ENCODE measurements around the gene MPO. TPM values are rescaled to one million over a fixed set of nuclear protein-coding genes. Genes with fewer than 3 reads are reported as not detected.

The MPO gene
- total RNA-seq, 1 experiment from 2014 or later, result not detected

GRCh38 chr17:58227733-58228132 is 53.0 kb downstream of the MPO start:
- Histone ChIP-seq H3K23ac (ENCODE audit: insufficient read length, low read depth, low read length) (no peak overlapping the region), H2BK12ac (ENCODE audit: insufficient read length, low read depth, low read length) (no peak overlapping the region), H4K20me1 (ENCODE audit: control insufficient read depth, insufficient read depth, insufficient read length) (no peaks in the 10 kb centered on the region), H2AK5ac (ENCODE audit: insufficient read length, low read length) (no peak overlapping the region), H2BK15ac (ENCODE audit: low read depth, low read length) (no peak overlapping the region), H3K4ac (ENCODE audit: low read depth, low read length) (no peak overlapping the region), H2BK20ac (ENCODE audit: low read depth, low read length, poor library complexity, severe bottlenecking) (no peak overlapping the region), H3K79me2 (ENCODE audit: insufficient read depth, low read length) (no peaks in the 10 kb centered on the region), H3K27ac (ENCODE audit: insufficient read length, low read depth, low read length) (no peak overlapping the region), H4K91ac (ENCODE audit: insufficient read length, low read depth, low read length) (no peak overlapping the region), H3K9me3 (ENCODE audit: control insufficient read depth, low read depth, low read length) (no peaks in the 10 kb centered on the region), H3K4me2 (ENCODE audit: insufficient read depth, insufficient read length, low read length) (no peak overlapping the region), H3K79me1 (ENCODE audit: insufficient read depth, low read depth, low read length, poor library complexity, severe bottlenecking) (no peaks in the 10 kb centered on the region), H2BK120ac (ENCODE audit: low read depth, low read length, poor library complexity, severe bottlenecking) (no peak overlapping the region), H3K23me2 (ENCODE audit: insufficient read length, low read depth, low read length, poor library complexity, severe bottlenecking) (no peaks in the 10 kb centered on the region), H3K4me1 (ENCODE audit: insufficient read depth, low read length) (peaks cover 2% of the 10 kb centered on the region; the same call in 1 of the 2 replicates), H4K8ac (replicated peaks; ENCODE audit: insufficient read length, low read depth, low read length) (no peak overlapping the region), H3K56ac (ENCODE audit: insufficient read length, low read depth, low read length) (no peak overlapping the region), H3T11ph (ENCODE audit: low read length) (no peak overlapping the region), H2BK5ac (ENCODE audit: insufficient read length, low read length) (no peak overlapping the region), H3K27me3 (ENCODE audit: insufficient read depth, low read length) (no peaks in the 10 kb centered on the region), H2AFZ (ENCODE audit: low read length) (no peak overlapping the region), H4K5ac (ENCODE audit: insufficient read length, low read depth, low read length) (no peak overlapping the region), H3K18ac (ENCODE audit: insufficient read length, low read depth, low read length) (no peak overlapping the region), H3K9ac (ENCODE audit: extremely low read depth, insufficient read length, low read length) (no peak overlapping the region), H3K14ac (ENCODE audit: insufficient read depth, low read length) (no peak overlapping the region)
- no peak for DNase-seq
- Mint-ChIP-seq H3K9me3 (no peaks in the 10 kb centered on the region), H3K4me3 (no peak overlapping the region), H3K36me3 (ENCODE audit: insufficient read depth in 1 of 3, low read depth in 3 of 3) (no peaks in the 10 kb centered on the region), H3K4me1 (peaks cover 13 to 20% of the 10 kb centered on the region in 2 experiments), H3K27ac (no peak overlapping the region; a peak in 1 of 7 replicates), H3K27me3 (ENCODE audit: low read depth) (peaks cover 35% of the 10 kb centered on the region)
- TF ChIP-seq CTCF (conservative IDR thresholded peaks at IDR 0.05), result no peak
- WGBS (ENCODE audit: extremely low coverage, insufficient read length, low lambda C conversion rate), result no CpG with 5 or more reads among the region's 3 CpGs
